HG03108 (cell line): ENCODE measurements around the gene UBE2QL1.

Experiments used
- ATAC-seq: cut with Tn5 transposase; IDR thresholded peaks from one replicate; pipeline ENCODE4 v1.9.1; 2021; ENCODE audit warnings: moderate library complexity; ENCODE audit not compliant: unreplicated experiment

UBE2QL1 gene

DNA sequence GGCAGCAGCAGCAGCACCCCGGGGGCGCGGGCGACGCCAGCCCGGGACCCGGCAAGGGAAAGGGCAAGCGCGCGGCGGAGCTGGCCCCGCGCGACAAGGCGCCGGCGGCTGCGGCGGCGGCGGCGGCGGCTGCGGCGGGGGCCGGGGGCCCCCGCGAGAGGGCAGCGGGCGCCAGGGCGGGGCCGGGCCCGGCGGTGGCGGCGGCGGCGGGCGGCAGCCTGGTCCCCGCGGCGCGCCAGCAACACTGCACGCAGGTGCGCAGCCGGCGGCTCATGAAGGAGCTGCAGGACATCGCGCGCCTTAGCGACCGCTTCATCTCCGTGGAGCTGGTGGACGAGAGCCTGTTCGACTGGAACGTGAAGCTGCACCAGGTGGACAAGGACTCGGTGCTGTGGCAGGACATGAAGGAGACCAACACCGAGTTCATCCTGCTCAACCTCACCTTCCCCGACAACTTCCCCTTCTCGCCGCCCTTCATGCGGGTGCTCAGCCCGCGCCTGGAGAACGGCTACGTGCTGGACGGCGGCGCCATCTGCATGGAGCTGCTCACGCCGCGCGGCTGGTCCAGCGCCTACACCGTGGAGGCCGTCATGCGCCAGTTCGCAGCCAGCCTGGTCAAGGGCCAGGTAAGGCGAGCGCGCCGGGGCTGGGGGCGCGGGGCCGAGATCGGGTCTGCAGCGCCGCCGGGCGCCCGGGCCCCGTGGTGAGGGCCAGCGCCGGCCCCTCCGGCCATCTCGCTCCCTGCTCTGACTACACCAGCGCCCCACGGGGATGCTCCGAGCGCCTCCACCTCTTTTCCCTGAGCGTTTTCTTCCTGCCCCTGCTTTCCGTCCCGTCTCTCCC is at the start of gene UBE2QL1:
Gene UBE2QL1 (plus strand): TSS at position 238 of the 843 bp plus-strand sequence. CDS start 35 bp downstream, at position 273.
- ATAC-seq, result no peak

GRCh38 chr5:6399980-6400910 is 48.4 kb upstream of the UBE2QL1 start:
- ATAC-seq, result no peak

GRCh38 chr5:6401410-6401809 is 47.2 kb upstream of the UBE2QL1 start:
- no peak for ATAC-seq

- no peak for ATAC-seq
These were observed 45.7 kb upstream of the UBE2QL1 start for GRCh38 chr5:6402939-6403338.

DNA sequence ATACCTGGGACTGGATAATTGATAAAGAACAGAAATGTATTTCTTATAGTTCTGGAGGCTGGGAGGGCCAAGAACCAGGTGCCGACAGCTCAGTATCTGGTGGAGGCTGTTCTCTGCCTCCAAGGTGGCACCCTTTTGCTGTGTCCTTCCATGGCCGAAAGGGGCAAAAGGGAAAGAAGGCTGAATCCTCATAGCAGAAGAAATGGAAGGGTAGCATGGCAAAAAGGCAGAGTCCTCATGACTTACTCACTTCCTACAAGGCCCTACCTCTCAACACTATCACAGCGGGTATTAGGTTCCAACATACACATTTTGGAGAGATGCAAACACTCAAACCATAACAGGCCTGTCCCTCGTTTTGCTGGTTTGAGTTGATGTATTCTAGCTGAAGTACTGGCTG is 45.2 kb upstream of the UBE2QL1 start:
- no peak for ATAC-seq

- peak; percentile 58 for ATAC-seq
These were observed 44.5 kb upstream of the UBE2QL1 start for GRCh38 chr5:6404129-6404528.

DNA sequence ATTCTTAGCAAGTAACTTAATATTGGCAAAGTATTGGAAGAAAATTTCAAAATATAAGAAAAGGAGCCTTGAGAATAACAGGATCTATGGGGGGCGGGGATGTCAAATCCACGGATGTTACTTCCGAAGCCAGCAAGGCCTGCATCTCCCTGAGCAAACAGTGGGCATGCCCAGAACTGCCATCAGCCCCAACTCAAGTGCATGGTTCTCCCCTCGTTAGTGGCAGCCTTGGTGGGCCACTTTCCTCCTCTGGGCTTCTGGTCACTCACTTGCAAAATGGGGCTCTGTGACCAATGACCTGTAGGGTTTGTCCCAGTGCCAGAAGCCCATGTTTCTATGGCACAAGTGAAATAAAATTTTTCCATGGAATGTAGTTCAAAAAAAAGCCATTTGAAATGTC is 43.1 kb upstream of the UBE2QL1 start:
- ATAC-seq, result no peak

DNA sequence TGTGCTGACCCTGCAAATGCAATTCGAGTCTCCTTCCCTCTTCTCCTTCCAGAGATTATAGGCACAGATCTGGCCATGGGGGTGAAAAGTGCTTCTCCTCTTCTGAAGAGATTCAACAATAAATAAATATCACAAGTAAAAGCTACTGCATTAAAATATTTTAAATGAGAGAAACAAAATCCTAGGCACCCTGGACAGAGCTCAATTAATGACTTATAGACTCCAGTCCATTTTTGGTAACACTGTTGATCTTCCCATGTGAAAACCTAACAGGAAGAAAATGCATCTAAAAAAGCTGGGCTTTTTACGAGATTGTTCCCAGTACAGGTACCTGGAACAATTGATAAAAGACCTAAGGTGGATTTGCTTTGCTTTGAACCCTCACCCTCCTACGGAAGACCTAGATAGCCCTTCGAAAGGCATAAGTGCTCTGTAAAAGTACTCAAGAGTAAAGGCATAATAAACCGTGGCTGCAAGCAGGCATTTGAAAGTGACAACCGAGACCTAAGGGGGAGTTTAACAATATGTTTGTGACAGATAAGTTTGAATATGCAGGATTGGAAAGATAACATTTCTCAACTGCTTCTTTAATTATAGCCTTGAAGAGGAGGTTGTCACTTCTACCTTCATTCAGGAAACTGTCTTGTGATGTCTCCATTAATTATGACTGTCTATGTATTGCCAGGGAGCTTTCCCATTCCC is 41.0 kb upstream of the UBE2QL1 start:
- no peak for ATAC-seq

GRCh38 chr5:6408260-6408596 is 40.4 kb upstream of the UBE2QL1 start:
- no peak for ATAC-seq

GRCh38 chr5:6408627-6409446 is 39.8 kb upstream of the UBE2QL1 start:
- no peak for ATAC-seq

- no peak for ATAC-seq
These were observed 38.2 kb upstream of the UBE2QL1 start for GRCh38 chr5:6410421-6410820.

GRCh38 chr5:6411141-6411540 is 37.5 kb upstream of the UBE2QL1 start:
- no peak for ATAC-seq

DNA sequence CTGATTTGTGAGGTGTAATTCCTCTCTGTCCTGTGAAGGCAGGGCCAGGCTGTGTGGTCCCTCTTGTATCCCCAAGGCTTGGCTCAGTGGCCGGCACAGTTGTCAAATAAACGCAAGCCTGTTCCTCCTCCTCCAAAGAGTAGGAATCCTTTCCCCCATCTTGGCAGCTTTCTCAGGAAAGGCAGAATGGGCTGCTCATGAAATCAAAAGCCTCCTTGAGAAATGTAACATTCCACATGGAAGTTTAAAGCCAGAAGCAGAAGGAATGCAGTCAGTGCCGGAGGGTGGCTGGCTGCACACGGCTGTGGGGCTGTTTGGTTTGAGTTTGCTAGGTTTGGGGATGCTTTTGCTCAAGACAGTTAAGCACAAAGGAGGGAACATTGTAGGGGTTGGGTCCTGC is 35.8 kb upstream of the UBE2QL1 start:
- ATAC-seq, result no peak

DNA sequence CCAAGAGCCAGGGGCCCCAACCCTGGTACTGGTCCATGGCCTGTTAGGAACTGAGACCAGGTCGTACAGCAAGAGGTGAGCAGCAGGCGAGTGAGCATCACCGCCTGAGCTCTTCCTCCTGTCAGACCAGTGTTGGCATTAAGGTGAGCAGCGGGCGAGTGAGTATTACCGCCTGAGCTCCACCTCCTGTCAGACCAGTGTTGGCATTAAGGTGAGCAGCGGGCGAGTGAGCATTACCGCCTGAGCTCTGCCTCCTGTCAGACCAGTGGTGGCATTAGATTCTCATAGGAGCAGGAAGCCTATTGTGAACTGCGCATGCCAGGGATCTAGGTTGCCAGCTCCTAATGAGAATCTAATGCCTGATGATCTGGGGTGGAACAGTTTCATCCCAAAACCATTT is 31.0 kb upstream of the UBE2QL1 start:
- ATAC-seq, result no peak

GRCh38 chr5:6418679-6419276 is 29.9 kb upstream of the UBE2QL1 start:
- no peak for ATAC-seq

GRCh38 chr5:6419340-6419852 is 29.3 kb upstream of the UBE2QL1 start:
- no peak for ATAC-seq

- no peak for ATAC-seq
These were observed 25.1 kb upstream of the UBE2QL1 start for GRCh38 chr5:6423327-6424109.

GRCh38 chr5:6424110-6424659 is 24.5 kb upstream of the UBE2QL1 start:
- ATAC-seq, result no peak

- ATAC-seq, result no peak
These were observed 24.0 kb upstream of the UBE2QL1 start for GRCh38 chr5:6424700-6425099.
